Measurements from ENCODE around the gene CACTIN. TPM values are rescaled to one million over a fixed set of nuclear protein-coding genes. Genes with fewer than 3 reads are reported as not detected.

CACTIN gene
- 24.5 and 27.1 TPM in 2 replicates for total RNA-seq

DNA sequence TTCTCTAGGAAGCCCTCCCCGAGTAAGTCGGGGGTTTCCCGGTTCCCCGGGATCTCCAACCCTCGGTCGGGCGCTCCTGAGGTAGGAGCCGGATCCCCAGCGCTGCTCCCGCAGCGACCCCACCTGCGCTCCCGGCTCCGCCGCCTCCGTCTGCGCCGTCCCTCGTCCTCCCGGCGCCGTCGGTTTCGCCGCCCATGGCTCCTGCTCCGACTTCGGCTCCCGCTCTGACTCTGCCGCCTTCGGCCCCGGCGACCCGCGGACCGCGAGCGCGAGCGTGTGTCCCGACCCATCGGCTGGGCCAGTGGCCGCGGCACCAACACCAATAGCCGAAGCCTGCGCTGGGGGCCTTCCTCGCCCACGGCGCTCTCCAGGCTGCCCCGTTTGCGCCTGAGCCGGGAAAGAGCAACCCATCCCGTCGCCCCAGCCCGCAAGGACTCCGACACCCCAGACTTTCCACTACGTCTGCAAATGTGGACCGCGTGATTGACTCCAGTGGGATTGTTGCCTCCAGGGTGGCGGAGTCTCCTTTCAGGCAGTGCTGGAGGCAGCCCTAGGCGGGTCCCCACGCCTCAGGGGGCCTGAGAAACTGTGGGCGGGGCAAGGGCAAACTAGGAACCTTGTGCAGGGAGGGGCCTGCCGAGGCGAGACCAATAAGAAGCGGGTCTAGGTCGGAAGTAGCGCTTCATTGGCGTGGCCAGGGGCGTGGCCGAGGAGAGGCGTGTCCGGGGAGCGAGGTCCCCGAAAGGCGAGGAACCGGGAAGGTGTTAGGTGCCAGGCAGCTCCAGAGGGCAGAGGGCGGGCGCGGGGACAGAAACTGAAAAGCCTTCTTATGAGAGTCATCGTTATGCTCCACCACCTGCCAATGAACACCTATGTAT lies at the start of gene CACTIN:
CACTIN (minus strand) TSS at position 318 of the 878 bp plus-strand sequence; CDS start at position 290, 28 bp downstream.

DNA sequence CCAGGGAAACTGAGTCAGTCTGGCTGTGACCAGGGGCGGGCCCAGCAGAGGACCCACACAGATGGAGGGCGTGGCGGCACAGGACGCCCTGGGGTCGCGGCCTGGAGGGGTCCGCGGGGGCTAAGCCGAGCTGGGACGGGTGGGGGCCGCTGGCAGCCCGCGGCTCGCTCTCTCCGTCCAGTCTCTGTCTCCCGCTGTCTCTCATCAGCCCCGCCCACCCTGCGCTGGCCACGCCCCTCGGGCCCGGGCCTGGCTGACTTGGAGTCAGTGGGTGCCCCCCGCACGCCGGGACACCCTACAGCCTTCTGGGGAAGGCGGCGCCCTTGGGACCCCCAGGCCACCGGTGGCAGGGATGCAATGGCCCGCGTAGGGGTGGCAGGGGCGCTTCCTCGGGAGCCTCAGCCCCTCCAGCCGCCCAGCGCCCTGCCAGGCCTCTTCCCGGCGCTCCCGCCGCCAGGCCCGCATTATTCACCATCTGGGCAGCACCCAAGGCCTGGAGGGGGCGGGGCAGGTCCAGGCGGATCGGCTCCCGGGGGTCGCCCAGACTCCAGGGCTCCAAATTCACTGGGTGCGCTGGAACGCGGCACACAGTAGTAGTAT lies 19.8 kb downstream of the CACTIN start, which contains the start of gene TBXA2R:
TBXA2R (minus strand) TSS at position 186 of the 600 bp plus-strand sequence. CDS start 6,241 bp downstream, outside the sequence.

DNA sequence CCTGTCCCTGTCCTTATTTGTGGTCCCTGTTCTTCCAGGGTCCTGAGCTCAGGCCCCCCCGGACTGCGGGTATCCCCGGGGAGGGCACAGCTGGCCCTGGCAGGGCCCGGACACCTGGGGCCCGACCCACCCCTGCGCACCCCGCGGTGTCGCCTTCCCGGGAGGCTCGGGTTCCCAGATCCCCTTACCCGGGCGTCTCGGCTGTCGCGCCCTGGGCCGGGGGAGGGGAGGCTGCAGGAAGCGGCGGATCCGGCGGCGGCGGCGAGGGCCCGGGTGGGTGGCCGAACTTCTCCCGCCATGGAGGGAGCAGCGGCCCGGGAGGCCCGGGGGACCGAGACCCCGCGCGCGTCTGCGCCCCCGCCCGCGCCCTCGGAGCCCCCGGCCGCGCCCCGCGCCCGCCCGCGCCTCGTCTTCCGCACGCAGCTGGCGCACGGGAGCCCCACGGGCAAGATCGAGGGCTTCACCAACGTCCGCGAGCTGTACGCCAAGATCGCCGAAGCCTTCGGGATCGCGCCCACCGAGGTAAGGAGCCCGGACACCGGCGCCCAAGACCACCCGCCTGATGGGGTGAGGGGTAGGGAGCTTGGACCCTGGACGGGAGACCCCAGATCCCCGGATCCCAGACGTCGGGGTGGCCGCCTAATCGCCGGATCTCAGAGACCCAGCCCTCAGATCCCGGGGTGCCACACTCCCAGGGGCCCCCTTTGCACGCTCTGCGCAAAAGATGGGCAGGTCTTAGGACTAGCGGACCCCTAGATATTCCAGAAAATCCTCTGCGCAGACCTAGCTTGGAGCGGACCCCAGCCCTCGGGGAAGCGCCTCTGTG lies 41.1 kb downstream of the CACTIN start, which contains the start of gene GIPC3:
GIPC3 (plus strand) TSS at position 178 of the 826 bp plus-strand sequence; CDS start at position 298, 120 bp downstream.

DNA sequence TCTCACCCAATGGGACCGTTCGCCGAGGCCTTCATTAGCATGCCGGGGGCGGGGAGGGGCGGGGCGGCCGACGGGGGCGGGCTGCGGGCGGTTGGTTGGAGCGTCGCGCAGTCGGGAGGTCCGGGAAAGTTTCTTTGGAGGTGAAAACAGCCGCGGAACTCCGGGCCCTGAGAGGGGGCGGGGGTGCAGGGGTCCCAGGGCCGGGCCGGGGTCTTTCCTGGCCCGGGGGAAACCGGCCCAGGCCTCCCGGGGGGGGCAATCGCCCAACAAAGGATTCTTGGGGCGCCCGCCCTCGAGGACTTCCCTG lies 53.8 kb downstream of the CACTIN start, which contains the start of gene HMG20B:
HMG20B (plus strand) TSS at position 90 of the 307 bp plus-strand sequence. CDS start 366 bp downstream, outside the sequence.

Small RNA genes within 50 kb of the gene (small RNA-seq; reads per million reads assigned to genes)
- not detected for gene AC005786.1

Other genes starting within 250 kb of the CACTIN start
- gene SMIM24, start 146.3 kb downstream of the CACTIN start, total RNA-seq = not detected in 2 replicates
- gene SMIM44, start 143.3 kb downstream of the CACTIN start, total RNA-seq = not detected in 2 replicates
- 9.6 and 10.1 TPM in 2 replicates for gene DOHH, start 126.1 kb downstream of the CACTIN start, total RNA-seq
- 31.0 and 39.8 TPM in 2 replicates for gene FZR1, start 120.5 kb downstream of the CACTIN start, total RNA-seq
- gene TEKTIP1, start 87.6 kb downstream of the CACTIN start, total RNA-seq = not detected in 2 replicates
- gene MFSD12, start 69.2 kb downstream of the CACTIN start, total RNA-seq = 60.5 and 71.3 TPM in 2 replicates
- 77.7 and 82.0 TPM in 2 replicates for gene HMG20B, start 53.8 kb downstream of the CACTIN start, total RNA-seq
- gene GIPC3, start 41.3 kb downstream of the CACTIN start, total RNA-seq = 0.79 and 0.93 TPM in 2 replicates
- gene TBXA2R, start 19.9 kb downstream of the CACTIN start, total RNA-seq = 1.3 and 1.9 TPM in 2 replicates
- gene PIP5K1C, start 73.7 kb upstream of the CACTIN start, total RNA-seq = 23.5 and 29.3 TPM in 2 replicates
- gene TJP3, start 81.6 kb upstream of the CACTIN start, total RNA-seq = not detected in 2 replicates
- 17.7 and 18.6 TPM in 2 replicates for gene APBA3, start 134.9 kb upstream of the CACTIN start, total RNA-seq
- gene MRPL54, start 135.9 kb upstream of the CACTIN start, total RNA-seq = 43.4 and 49.3 TPM in 2 replicates
- not detected in 2 replicates for gene RAX2, start 145.4 kb upstream of the CACTIN start, total RNA-seq
- 0.29 TPM in 1 of 2 replicates, not detected in the other for gene MATK, start 159.6 kb upstream of the CACTIN start, total RNA-seq
- gene ZFR2, start 242.2 kb upstream of the CACTIN start, total RNA-seq = not detected in 2 replicates

Measured in thoracic aorta endothelial cell (primary cell).